Suprapubic skin (tissue), 4 donors: ENCODE results near the gene TTI1. TPM values are rescaled to one million over a fixed set of nuclear protein-coding genes. Genes with fewer than 3 reads are reported as not detected.
A peak's percentile ranks its signal among the peaks of the same experiment; 100 is the strongest.

Source experiments
- DNase-seq, 2 donors: peaks; one replicate each; pipeline ENCODE4 v3.0.0-alpha.2; 2019; ENCODE audit warnings: low spot score in 2 of 2
- H3K27ac ChIP-seq: fragments of 200-600 bp; sonication (generic); one replicate; pipeline ENCODE4 v1.5.1; 2019
- H3K27me3 ChIP-seq: fragments of 200-600 bp; sonication (generic); one replicate; pipeline ENCODE4 v1.5.1; 2019
- H3K36me3 ChIP-seq: fragments of 200-600 bp; sonication (generic); one replicate; pipeline ENCODE4 v1.5.1; 2019
- H3K4me1 ChIP-seq: fragments of 200-600 bp; sonication (generic); one replicate; pipeline ENCODE4 v1.5.1; 2019
- H3K4me3 ChIP-seq: fragments of 200-600 bp; sonication (generic); one replicate; pipeline ENCODE4 v1.5.1; 2019; ENCODE audit warnings: mild to moderate bottlenecking
- H3K9me3 ChIP-seq: fragments of 200-600 bp; sonication (generic); one replicate; pipeline ENCODE4 v1.5.1; 2019
- EP300 ChIP-seq: sonication (generic); formaldehyde crosslinking; IDR thresholded peaks from one replicate; pipeline ENCODE4 v1.6.1; 2017; ENCODE audit warnings: antibody characterized with exemption
- POLR2A ChIP-seq, 2 donors: fragments of 450-650 bp; IDR thresholded peaks; one replicate each; pipeline ENCODE4 v1.6.1; 2017; ENCODE audit warnings: antibody characterized with exemption in 2 of 2, mild to moderate bottlenecking in 2 of 2, moderate library complexity in 2 of 2
- POLR2AphosphoS5 ChIP-seq, 3 donors: sonication (generic); formaldehyde crosslinking; IDR thresholded peaks; one replicate each; pipeline ENCODE4 v1.6.1; 2017; ENCODE audit warnings: antibody characterized with exemption in 3 of 3
- WGBS: methylation state at CpG from one replicate; pipeline ENCODE4 v1.1.5; 2018; 5-methylcytosine and 5-hydroxymethylcytosine counted together
- total RNA-seq, 4 donors: library from RNA; depleted of rRNA; stranded (reverse); fragments of >200 nt; gene quantifications; one replicate each; pipeline ENCODE4 v1.1.0, GENCODE V29; 2016
- TF ChIP-seq, protein P1 (sequence below), 2 donors: fragments of 200-600 bp in 1 of 2; fragments of 450-650 bp in 1 of 2; sonication (generic) in 1 of 2; IDR thresholded peaks; one replicate each; pipeline ENCODE4 v1.5.1; 2016 to 2019; ENCODE audit warnings: antibody characterized with exemption in 2 of 2, mild to moderate bottlenecking in 1 of 2, moderate library complexity in 1 of 2

TTI1 gene
- total RNA-seq, 4 donors from 2014 or later: 11.2 to 24.7 (median 17.1) TPM

DNA sequence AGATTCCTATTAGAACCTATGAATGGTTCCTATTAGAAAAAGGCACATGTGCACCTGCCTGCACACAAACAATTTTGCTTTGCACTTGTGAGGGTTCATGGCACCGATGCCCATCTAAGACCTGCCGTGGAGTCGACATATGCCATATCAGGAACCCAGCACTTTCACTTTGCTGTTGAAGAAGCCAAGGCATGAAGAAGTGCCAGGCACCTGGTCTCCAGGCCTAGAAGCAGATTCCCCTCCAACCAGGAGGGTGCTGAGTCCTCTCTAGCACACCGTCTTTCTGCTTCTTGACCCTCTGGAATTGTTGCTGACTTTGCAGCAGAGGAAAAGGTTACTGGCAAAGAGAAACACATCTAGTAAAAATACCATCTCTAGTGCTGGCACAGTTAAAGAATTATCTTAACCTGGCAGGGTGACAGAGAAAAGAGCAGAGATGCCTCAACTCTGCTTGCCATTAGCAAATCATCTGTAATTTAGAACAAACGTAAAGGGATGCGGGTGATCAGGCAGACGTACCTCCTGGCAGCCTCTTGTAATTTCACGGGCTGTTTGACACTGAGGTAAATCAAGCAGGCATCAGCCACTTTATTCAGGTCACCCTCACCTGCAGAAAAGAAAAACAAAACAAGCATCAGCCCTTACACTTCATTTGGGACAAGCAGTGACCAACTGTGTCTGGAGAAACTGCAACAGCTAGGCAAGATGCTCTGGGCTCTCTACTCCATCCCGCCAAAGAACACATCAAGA lies 37.2 kb downstream of the TTI1 start:
- Histone ChIP-seq H3K27ac (no peak overlapping the region), H3K36me3 (peaks cover 84% of the 10 kb centered on the region), H3K9me3 (no peaks in the 10 kb centered on the region), H3K4me3 (no peak overlapping the region), H3K27me3 (no peaks in the 10 kb centered on the region), H3K4me1 (peaks cover 11% of the 10 kb centered on the region)
- TF ChIP-seq EP300 (no peak), POLR2A (IDR thresholded peaks at IDR 0.05) (no peak), POLR2AphosphoS5 (IDR thresholded peaks at IDR 0.05) (no peak)
- TF ChIP-seq, protein P1, sequence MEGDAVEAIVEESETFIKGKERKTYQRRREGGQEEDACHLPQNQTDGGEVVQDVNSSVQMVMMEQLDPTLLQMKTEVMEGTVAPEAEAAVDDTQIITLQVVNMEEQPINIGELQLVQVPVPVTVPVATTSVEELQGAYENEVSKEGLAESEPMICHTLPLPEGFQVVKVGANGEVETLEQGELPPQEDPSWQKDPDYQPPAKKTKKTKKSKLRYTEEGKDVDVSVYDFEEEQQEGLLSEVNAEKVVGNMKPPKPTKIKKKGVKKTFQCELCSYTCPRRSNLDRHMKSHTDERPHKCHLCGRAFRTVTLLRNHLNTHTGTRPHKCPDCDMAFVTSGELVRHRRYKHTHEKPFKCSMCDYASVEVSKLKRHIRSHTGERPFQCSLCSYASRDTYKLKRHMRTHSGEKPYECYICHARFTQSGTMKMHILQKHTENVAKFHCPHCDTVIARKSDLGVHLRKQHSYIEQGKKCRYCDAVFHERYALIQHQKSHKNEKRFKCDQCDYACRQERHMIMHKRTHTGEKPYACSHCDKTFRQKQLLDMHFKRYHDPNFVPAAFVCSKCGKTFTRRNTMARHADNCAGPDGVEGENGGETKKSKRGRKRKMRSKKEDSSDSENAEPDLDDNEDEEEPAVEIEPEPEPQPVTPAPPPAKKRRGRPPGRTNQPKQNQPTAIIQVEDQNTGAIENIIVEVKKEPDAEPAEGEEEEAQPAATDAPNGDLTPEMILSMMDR (IDR thresholded peaks at IDR 0.05): no peak
- no peak for DNase-seq
- 83% methylated on average over 9 of the region's 9 CpGs for WGBS

DNA sequence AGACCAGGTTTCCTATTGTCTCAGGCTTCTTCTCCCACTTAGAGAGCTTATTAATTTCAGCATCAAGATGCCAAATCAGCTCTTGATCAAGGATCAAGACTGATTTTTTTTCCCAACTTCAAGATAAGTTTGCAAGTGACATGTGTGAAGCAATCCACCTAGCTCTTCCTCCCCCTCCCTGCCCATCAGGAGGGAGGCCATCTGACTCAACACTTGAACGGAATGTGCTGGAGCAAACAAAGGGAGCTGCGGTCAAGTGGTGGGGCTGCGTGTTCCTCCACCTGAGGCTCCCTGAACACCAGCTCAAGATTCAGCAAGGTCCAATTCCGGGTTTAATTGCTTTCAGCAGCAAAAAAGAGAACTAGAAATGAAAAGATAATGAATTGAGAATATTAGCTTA lies 38.7 kb downstream of the TTI1 start:
- no peak for DNase-seq
- no peaks in the 10 kb centered on the region for H3K27me3 ChIP-seq
- TF ChIP-seq, protein P1 (IDR thresholded peaks at IDR 0.05): no peak
- 84% methylated on average over 4 of the region's 4 CpGs for WGBS
- H3K27ac ChIP-seq: no peak overlapping the region
- H3K4me1 ChIP-seq: peaks cover 11% of the 10 kb centered on the region
- H3K36me3 ChIP-seq: peaks cover 70% of the 10 kb centered on the region
- H3K9me3 ChIP-seq: no peaks in the 10 kb centered on the region
- H3K4me3 ChIP-seq: no peak overlapping the region

DNA sequence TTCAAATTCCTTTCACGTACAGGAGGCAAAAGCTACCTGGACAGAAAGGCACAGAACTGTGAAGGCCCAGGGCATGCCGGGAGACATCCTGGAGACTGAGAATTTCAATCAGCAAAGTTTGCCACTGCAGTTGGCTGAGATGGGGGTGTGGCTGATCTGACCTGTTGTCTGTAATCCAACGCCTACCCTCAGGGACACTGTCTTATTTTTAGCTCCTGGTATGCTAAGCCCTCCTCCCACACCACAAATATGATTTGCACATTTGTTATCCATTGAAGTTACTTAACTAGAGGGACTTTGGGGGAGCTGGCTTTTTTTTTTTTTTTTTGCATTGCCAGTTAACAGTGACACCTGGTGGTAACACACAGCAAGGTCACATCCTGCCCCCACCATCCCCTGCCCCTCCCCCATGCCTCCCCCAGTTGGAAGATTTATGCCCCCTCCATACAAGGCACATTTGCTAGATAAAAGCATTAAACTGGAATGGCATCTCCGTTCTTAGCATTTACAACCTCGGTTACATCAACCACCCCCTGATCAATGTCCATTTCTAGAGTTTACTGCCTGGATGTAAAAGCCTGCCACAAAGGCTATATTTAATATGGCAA lies 40.4 kb downstream of the TTI1 start:
- Histone ChIP-seq H3K4me1 (peaks cover 14% of the 10 kb centered on the region), H3K4me3 (no peak overlapping the region), H3K9me3 (no peaks in the 10 kb centered on the region), H3K36me3 (peaks cover 54% of the 10 kb centered on the region), H3K27ac (no peak overlapping the region), H3K27me3 (no peaks in the 10 kb centered on the region)
- 36% methylated on average over 5 of the region's 5 CpGs for WGBS
- DNase-seq: no peak
- TF ChIP-seq EP300: no peak
- no peak for TF ChIP-seq POLR2AphosphoS5 (IDR thresholded peaks at IDR 0.05)
- TF ChIP-seq, protein P1 (IDR thresholded peaks at IDR 0.05): peak in 1 of 2 donors; percentile 54
- TF ChIP-seq POLR2A (IDR thresholded peaks at IDR 0.05): no peak

DNA sequence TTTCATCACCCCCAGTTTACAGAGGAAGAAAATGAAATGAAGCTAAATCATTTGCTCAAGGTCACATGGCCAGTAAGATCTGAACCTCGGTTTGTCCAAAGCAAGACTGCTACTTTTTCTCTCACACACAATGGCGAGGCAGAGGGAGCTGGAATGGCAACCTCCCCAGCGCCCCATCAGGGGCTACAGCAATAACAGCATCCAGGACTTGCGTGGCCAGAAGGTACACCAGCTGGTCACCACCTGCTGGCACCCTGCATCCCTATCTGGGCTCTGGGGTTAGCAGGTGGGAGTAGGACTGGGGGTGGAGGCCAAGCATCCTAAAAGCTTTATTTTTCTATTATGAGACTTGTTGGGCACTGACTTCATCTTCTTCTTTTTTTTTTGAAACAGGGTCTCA lies 41.3 kb downstream of the TTI1 start:
- H3K27me3 ChIP-seq: no peaks in the 10 kb centered on the region
- no peak for DNase-seq
- no peaks in the 10 kb centered on the region for H3K9me3 ChIP-seq
- TF ChIP-seq, protein P1 (IDR thresholded peaks at IDR 0.05): no peak
- no peak for TF ChIP-seq EP300
- TF ChIP-seq POLR2A (IDR thresholded peaks at IDR 0.05): no peak
- no peak for TF ChIP-seq POLR2AphosphoS5 (IDR thresholded peaks at IDR 0.05)
- H3K27ac ChIP-seq: no peak overlapping the region
- H3K4me1 ChIP-seq: peaks cover 24% of the 10 kb centered on the region
- 87% methylated on average over 4 of the region's 4 CpGs for WGBS
- H3K36me3 ChIP-seq: peaks cover 44% of the 10 kb centered on the region
- no peak overlapping the region for H3K4me3 ChIP-seq

DNA sequence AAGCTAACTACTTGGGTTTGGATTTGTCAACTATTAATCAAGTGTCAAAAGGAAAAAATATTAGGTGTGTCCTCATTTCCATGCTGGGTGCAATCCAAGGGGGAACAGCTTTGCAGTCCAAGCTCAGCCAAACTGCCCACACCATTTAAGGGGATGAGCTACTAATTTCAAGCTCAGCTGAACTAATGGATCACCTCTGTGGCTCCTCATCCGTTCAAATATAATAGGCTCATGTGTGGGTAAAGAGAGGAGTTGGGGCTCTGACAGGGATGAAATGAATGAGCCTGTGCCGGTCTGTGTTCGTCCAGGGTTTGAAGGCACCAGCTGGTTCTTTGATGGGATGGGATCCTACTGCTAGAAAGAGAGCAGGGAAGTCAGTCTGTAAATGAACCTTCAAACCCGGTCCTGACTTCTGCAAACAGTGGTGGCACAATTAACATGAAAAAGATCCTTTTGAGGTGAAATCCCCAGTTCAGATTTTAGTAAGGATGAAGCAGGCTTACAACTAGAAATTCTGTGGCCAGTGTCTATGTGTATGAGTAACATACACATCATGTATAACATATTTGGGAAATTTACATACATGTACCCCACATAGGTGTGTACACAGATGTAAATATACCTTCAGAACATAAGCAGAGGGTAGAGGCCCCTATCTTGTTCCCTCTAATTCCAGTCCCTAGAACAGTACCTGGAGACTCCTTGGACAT lies 41.9 kb downstream of the TTI1 start:
- Histone ChIP-seq H3K27ac (no peak overlapping the region), H3K4me1 (peaks cover 30% of the 10 kb centered on the region)

More for the DNA sequence above, 41.9 kb downstream of the TTI1 start:
- peak in 1 of 2 donors; percentile 16 for DNase-seq
- Histone ChIP-seq H3K9me3 (no peaks in the 10 kb centered on the region), H3K36me3 (peaks cover 38% of the 10 kb centered on the region), H3K27me3 (no peaks in the 10 kb centered on the region), H3K4me3 (no peak overlapping the region)
- 80% methylated on average over 4 of the region's 4 CpGs for WGBS
- TF ChIP-seq POLR2AphosphoS5 (IDR thresholded peaks at IDR 0.05) (no peak), EP300 (no peak), POLR2A (IDR thresholded peaks at IDR 0.05) (no peak)
- TF ChIP-seq, protein P1 (IDR thresholded peaks at IDR 0.05): no peak
